GM23338 (cell line): ENCODE data around the gene RPL7L1.

Experiments
- CREB1 ChIP-seq: fragments of 250-450 bp; sonication (Bioruptor Pico); IDR thresholded peaks from 2 replicates; pipeline ENCODE4 v1.5.0; 2020; ENCODE audit warnings: low read depth, mild to moderate bottlenecking, moderate library complexity
- CTCF ChIP-seq, 2 experiments: fragments of 200-600 bp in 1 of 2; sonication (generic) in 1 of 2; conservative IDR thresholded peaks; 2 replicates each; pipeline versions ENCODE4 v1.5.1 to v1.6.1; 2016 to 2017; ENCODE audit warnings: antibody characterized with exemption in 2 of 2, low read depth in 2 of 2, mild to moderate bottlenecking in 2 of 2, moderate library complexity in 1 of 2
- EZH2 ChIP-seq: fragments of 200-600 bp; sonication (generic); IDR thresholded peaks from one replicate; pipeline ENCODE4 v1.8.0; 2017; ENCODE audit warnings: antibody characterized with exemption, mild to moderate bottlenecking, low read depth; ENCODE audit not compliant: unreplicated experiment
- EZH2phosphoT487 ChIP-seq: fragments of 200-600 bp; sonication (generic); IDR thresholded peaks from one replicate; pipeline ENCODE4 v1.8.1; 2018; ENCODE audit warnings: antibody characterized with exemption; ENCODE audit not compliant: unreplicated experiment
- JUNB ChIP-seq: IDR thresholded peaks from one replicate; pipeline ENCODE4 v1.6.1; 2016; ENCODE audit warnings: antibody characterized with exemption; ENCODE audit not compliant: unreplicated experiment
- NANOG ChIP-seq: IDR thresholded peaks from 2 replicates; pipeline ENCODE4 v1.6.1; 2016; ENCODE audit warnings: antibody characterized with exemption, borderline replicate concordance
- POLR2AphosphoS5 ChIP-seq: IDR thresholded peaks from 2 replicates; pipeline ENCODE4 v1.6.1; 2016; ENCODE audit warnings: antibody characterized with exemption, low read depth
- REST ChIP-seq: IDR thresholded peaks from one replicate; pipeline ENCODE4 v1.6.1; 2018; ENCODE audit warnings: antibody characterized with exemption; ENCODE audit not compliant: unreplicated experiment
- ZNF114 ChIP-seq: fragments of 250-450 bp; sonication (Bioruptor Pico); IDR thresholded peaks from 2 replicates; pipeline ENCODE4 v1.5.0; 2020; ENCODE audit warnings: mild to moderate bottlenecking, moderate library complexity
- ZNF462 ChIP-seq: fragments of 250-450 bp; sonication (Bioruptor Pico); IDR thresholded peaks from 2 replicates; pipeline ENCODE4 v1.5.0; 2020; ENCODE audit warnings: mild to moderate bottlenecking, moderate library complexity
- TF ChIP-seq, protein P1 (sequence below): IDR thresholded peaks from 2 replicates; pipeline ENCODE4 v1.6.1; 2016; ENCODE audit warnings: antibody characterized with exemption

DNA sequence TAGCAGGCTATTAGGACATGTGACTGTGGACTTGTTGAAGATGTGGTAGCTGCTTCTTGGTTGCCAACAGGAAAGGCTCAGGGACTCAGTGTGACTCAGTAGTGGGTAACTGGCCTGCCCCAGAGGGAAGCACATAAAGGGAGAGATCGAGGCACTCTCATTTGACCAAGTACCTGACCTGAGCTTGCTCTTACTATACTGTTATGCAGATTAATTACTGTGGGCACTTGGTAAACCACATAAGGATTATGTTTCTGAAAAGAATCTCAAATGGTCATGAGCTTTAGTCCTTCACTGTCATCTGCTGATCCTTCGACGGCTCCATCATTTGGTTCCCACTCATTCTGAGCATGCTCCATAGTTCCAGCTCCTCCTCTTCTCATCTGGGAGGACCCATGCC lies 48.2 kb upstream of the RPL7L1 start:
- TF ChIP-seq CTCF (conservative IDR thresholded peaks at IDR 0.05; ENCODE audit: low read depth in 2 of 2) (no peak), POLR2AphosphoS5 (no peak), EZH2phosphoT487 (no peak), CREB1 (CRISPR knock-in tag) (no peak), EZH2 (no peak), ZNF114 (CRISPR knock-in tag) (no peak), REST (no peak), NANOG (no peak), JUNB (no peak), ZNF462 (CRISPR knock-in tag) (no peak)
- TF ChIP-seq, protein P1, sequence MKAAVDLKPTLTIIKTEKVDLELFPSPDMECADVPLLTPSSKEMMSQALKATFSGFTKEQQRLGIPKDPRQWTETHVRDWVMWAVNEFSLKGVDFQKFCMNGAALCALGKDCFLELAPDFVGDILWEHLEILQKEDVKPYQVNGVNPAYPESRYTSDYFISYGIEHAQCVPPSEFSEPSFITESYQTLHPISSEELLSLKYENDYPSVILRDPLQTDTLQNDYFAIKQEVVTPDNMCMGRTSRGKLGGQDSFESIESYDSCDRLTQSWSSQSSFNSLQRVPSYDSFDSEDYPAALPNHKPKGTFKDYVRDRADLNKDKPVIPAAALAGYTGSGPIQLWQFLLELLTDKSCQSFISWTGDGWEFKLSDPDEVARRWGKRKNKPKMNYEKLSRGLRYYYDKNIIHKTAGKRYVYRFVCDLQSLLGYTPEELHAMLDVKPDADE: no peak
